Left cardiac atrium (tissue), 4 donors: Measurements from ENCODE around the gene DNAH17. TPM values are rescaled to one million over a fixed set of nuclear protein-coding genes. Genes with fewer than 3 reads are reported as not detected.

Source experiments
- ATAC-seq, 2 donors: fragments of 200-7000 bp; cut with Tn5 transposase; one replicate each; pipeline ENCODE4 v1.9.1; 2020; ENCODE audit warnings: mild to moderate bottlenecking in 2 of 2, moderate library complexity in 2 of 2
- DNase-seq: peaks from one replicate; pipeline ENCODE4 v3.0.0-alpha.2; 2020
- intact Hi-C, 2 donors: fragments of 100-400 bp; cut with DNase I; formaldehyde crosslinking; loops; one replicate each; pipeline versions ENCODE4 v1.14.1 to v1.15.1; 2022 to 2023
- total RNA-seq, 2 donors: library from RNA; stranded (reverse); fragmentation: NEBNext Ultra II Directional; extraction: Animal tissue kit (Norgen Biotek cat#: 25700); gene quantifications; one replicate each; pipeline ENCODE4 v1.2.1, GENCODE V29; 2021
- donor health status: DM: no; HTN: yes; CAD: no.
- donor health status: DM: no; HTN: yes; CAD: no; lungs with severe emphysema.
- donor health status: DM: yes; HTN: yes; CAD: no.
- donor health status: Dilated cardiomyopathy.

DNAH17 gene
- total RNA-seq, 2 donors from 2014 or later: 0.21 to 0.32 TPM

DNA sequence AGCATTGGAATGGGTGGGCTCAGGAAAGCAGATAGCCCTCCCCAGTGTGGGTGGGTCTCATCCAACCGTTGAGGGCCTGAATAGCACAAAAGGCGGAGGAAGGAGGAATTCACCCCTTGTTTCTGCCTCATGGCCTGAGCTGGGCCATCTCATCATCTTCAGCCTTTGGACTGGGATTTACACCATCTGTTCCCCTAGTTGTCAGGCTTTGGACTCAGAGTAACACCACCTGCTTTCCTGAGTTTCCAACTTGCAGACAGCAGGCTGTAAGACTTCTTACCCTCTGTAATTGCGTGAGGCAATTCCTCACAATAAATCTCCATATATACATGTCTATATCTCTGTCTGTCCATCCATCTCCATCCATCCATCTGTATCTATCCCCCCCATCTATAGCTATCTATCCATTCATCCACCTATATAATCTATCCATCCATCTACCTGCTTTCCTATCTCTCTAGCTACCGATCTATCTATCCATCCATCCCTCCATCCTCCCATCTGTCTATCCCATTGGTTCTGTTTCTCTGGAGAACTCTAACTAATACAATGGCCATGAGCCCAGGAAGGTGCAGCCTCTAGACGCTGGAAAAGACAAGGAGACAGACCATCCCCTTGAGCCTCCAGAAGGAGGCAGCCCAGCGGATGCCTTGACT, 21.3 kb downstream of the DNAH17 start:
- ATAC-seq: no peak
- no peak for DNase-seq
- intact Hi-C loops: no loop called here

GRCh38 chr17:78550464-78550863, 26.7 kb downstream of the DNAH17 start:
- no peak for ATAC-seq
- intact Hi-C loops: no loop called here
- DNase-seq: no peak

DNA sequence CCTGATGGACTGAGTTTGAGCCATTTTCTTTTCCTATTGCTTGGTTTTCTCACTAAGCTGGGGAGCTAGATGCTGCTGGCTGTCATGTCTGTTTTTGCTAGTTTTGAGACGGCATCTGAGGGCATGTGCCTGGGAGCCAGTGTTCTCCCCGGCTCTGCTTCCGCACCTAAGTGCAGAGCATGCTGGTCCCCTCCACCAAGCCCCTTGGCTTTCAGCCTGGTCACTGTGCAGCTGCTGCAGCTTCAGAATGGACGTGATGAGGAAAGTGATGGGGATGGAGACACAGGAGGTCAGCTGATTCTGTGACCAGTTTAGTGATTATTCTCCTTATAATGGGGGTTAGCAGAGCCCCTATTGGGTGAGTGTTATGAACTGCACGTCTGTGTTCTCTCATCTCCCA, 28.5 kb downstream of the DNAH17 start:
- DNase-seq: no peak
- intact Hi-C loops: no loop called here
- ATAC-seq: no peak

- intact Hi-C loops: no loop called here
- ATAC-seq: no peak
- DNase-seq: no peak
Observed at GRCh38 chr17:78547035-78547434, 30.2 kb downstream of the DNAH17 start.

GRCh38 chr17:78546476-78546875, 30.7 kb downstream of the DNAH17 start:
- intact Hi-C loops: no loop called here
- DNase-seq: no peak
- ATAC-seq: no peak

GRCh38 chr17:78544881-78545755, 32.1 kb downstream of the DNAH17 start:
- DNase-seq: no peak
- intact Hi-C loops: loop anchor here in 1 of 2 donors (1.0 kb wide), 1 partner anchor 22 kb away; no protein-coding TSS in a partner anchor
- ATAC-seq: no peak

DNA sequence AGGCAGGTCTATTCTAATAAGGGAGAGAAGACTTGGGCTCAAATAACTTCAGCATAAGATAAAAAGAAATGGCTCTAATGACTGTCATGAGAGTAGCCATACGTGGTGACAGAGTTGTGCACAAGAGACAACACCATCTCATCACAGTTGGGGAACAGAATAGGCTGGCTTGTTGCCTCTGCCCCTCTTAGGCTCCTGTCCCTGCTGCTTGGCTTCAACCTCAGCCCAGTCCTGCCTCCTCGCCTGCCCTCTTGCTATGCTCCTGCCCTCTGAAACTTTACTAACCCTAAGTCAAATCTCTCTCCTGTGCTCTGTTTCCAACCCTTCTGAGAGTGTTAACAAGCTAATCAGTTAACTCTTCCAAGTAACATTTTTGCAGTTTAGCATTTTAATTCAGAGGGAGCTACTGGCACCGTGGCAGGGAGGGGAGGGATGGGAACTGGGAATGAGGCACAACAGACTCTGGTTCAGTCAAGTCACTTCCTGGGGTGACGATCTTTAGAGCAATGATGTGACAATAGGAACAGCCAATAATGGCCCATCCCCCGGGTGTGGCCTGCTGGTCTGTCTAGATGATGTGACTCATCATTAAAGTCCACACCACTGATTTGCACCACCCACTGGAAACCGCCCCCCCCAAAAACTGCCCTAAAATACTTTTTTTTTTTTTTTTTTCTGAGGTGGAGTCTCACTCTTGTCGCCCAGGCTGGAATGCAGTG, 35.5 kb downstream of the DNAH17 start:
- DNase-seq (no peak), ATAC-seq (peak in 1 of 2 donors; percentile 66)
- intact Hi-C loops: no loop called here

DNA sequence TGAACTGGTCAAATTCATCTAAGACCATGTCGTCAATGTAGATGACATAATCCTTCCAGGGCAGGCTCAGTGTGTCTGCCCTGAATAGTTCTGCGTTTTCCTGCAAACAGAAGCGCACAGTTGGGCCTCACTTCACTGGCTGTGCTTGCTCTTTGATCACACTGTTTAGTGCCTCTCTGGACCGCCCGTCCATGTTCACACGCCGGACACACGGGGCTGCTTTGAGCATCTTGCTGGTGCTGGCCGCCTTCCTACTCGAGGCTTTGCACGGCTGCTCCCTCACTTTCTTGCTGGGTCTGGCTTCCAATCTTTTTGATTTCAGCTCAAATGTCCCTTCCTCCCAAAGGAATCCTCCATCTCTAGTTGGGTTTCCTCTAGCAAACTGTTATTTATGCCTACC, 37.4 kb downstream of the DNAH17 start:
- DNase-seq: no peak
- no peak for ATAC-seq
- intact Hi-C loops: no loop called here

DNA sequence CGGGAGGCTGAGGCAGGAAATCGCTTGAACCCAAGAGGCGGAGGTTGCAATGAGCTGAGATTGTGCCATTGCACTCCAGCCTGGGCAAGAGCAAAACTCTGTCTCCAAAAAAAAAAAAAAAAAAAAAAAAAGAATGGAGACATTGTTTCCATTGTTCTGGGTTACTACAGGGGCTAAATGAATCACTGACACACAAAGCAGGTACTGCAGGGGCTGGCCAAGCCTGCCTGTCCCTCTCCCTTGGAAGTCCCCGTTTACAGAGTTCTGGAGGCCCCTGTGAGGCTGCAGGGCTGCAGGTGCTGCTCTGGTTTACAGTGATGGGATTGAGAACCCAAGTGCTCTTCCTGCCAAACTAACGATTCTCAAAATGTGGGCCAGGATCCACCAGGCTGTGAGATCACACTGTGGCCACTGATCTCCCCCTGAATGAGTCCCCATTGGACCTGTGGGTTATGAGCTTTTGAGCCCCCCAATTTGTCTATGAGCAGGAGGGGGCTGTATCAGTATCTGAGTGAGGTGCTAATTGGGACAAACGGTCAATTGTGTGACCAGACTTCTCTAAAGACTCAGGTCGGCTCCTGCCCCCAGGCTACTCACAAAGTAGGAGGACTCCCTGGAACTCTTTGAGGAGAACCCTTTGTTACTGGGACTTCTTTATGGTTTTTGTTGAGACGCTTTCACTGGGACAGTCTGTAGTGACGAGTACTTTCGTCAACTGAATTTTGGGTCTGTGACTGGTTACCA, 39.0 kb downstream of the DNAH17 start:
- intact Hi-C loops: no loop called here
- ATAC-seq (no peak), DNase-seq (no peak)

DNA sequence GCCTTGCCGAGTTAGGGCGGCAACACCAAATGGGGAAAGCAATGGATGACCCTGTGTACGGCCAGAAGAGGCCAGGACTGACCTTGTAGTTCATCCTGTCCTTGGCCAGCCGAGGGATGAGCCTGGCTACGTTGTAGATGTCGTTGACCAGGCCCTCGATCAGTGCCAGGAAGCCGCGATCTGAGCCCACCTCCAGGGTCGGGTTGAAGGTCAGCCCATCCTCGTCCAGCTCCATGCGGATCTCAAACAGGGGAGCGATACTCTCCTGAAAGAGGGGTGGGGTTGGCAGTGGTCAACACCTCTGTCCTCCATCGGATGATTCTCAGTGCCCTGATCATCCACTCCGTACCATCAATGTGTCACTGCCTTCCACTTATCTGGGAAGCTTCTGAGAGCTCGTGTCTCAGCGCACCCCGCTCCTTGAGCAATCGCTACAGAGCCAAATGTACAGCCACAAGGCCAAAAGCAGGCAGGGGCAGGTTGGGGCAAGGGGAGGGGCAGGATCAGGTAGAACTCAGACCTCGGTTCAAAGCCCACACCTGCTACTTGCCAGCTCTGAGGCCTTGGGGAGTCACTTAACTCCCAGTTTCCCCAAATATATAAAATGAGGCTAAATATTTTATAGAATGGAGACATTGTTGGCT, 39.9 kb downstream of the DNAH17 start:
- ATAC-seq (no peak), DNase-seq (no peak)
- intact Hi-C loops: no loop called here

GRCh38 chr17:78535273-78536197, 41.7 kb downstream of the DNAH17 start:
- no peak for DNase-seq
- ATAC-seq: no peak
- intact Hi-C loops: no loop called here

DNA sequence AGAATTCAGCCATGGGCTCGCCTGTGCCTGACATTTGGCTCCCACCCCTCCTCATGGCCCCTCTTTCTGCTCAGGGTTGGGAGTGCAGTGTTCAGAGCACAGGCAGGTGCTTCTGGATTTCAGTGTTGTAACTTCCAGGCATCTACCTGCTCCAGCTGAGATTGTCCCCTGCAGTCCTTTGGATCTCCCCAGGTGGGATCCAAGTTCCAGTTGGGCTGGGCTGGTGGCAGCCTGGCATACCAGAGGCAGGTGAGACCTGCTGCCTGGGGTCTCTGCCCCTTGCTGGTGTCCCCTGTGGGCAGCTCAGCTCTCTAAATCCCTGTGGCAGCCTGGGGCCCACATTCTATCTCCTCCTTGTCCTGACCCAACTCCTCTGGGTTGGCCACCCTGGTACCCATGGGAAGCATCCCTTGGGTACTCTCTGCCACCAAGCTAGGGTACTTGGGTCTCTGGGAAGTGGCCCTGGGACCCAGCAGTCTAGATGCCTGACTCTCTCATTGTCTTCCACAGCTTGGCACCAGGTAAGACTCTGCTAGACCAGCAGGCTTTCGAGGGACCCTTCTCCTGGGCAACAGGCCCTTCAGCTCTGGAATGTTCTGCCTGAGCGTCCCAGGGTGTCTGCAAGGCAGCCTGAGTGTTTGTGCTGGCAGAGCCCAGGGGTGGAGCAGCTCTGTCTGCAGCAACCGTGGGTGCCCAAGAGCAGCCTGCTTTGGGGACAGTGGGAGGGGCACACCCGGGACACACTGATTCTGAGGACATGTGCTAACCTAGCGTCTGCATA, 42.5 kb downstream of the DNAH17 start:
- ATAC-seq (peak in 1 of 2 donors; percentile 34), DNase-seq (no peak)
- intact Hi-C loops: no loop called here

DNA sequence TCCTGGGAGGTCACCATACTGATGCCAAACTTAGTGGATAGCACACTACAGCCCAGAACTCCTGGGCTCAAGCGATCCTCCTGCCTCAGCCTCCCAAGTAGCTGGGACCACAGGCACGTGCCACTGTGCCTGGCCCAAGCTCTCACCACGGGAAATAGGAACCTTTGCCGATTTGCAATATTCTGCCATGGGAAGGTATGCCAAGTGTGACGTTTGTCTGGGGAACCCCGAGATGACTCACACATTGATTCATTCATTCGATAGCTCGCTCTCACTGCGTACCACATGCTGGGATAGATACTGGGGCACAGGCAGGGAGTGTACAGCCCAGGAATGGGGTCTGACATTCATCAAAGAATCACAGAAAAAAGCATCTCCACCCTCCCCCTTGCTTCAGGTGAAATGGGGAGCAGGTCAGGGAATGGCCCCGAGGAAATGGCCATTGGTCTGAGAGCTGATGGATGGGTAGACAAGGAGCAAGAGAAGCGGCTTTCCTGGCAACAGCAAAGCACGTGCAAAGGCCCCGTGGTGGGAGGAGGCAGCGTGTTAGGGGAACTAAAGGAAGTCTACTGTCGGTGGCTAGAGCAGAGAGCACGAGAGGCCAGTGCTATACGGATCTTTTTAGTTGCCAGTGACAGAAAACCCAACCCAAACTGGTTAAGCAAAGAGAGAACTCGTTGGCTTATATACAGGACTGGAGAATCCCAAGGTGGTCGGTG, 44.1 kb downstream of the DNAH17 start:
- ATAC-seq: no peak
- no peak for DNase-seq
- intact Hi-C loops: no loop called here

GRCh38 chr17:78532311-78532710, 44.9 kb downstream of the DNAH17 start:
- intact Hi-C loops: no loop called here
- DNase-seq (no peak), ATAC-seq (no peak)

GRCh38 chr17:78530675-78531074, 46.5 kb downstream of the DNAH17 start:
- intact Hi-C loops: no loop called here
- no peak for DNase-seq
- ATAC-seq: no peak

DNA sequence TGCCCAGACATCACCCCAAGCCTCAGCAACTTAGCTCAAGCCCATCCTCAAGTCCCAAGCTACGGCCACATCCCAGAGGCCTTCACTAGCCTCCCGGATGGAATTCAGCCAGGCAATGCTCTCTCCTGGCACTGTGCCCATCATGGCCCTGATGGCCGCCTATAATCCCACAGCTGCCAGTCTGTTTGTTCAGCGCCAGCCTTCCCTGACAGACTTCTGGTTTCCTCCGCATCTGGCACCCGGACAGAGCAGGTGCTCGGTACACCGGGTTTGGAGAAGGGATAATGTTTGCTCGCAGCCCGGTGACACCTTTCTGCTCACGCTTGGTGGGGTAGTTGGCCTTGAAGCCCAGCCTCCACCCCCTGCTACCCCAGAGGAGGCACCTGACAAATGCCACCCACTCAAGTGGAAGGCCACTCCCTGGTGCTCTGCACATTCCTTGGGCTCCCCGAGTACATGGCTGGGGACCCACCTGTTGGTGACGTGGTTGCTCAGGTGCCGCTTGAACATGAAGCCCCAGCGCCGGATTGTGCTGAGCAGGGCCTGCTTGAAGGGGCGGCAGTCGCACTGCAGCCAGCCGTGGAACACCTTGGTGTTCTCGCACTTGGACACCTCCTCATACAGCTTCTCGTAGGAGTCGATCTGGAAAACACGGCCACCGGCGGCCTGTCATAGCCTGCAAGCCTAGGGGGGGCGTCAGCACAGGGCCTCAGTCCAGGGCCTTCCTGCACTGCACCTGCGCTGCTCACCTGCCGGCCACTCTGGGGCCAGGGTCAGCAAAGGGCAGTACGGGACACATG, 47.1 kb downstream of the DNAH17 start:
- intact Hi-C loops: no loop called here
- DNase-seq (no peak), ATAC-seq (no peak)
